ENCODE data around the gene MFSD11.
A peak's percentile ranks its signal among the peaks of the same experiment; 100 is the strongest.
"Not testable (repeated sequence)": the region's sequence is repeated elsewhere in the genome, so short reads cannot be mapped to it uniquely, and the experiment has no call there.

The MFSD11 gene

DNA sequence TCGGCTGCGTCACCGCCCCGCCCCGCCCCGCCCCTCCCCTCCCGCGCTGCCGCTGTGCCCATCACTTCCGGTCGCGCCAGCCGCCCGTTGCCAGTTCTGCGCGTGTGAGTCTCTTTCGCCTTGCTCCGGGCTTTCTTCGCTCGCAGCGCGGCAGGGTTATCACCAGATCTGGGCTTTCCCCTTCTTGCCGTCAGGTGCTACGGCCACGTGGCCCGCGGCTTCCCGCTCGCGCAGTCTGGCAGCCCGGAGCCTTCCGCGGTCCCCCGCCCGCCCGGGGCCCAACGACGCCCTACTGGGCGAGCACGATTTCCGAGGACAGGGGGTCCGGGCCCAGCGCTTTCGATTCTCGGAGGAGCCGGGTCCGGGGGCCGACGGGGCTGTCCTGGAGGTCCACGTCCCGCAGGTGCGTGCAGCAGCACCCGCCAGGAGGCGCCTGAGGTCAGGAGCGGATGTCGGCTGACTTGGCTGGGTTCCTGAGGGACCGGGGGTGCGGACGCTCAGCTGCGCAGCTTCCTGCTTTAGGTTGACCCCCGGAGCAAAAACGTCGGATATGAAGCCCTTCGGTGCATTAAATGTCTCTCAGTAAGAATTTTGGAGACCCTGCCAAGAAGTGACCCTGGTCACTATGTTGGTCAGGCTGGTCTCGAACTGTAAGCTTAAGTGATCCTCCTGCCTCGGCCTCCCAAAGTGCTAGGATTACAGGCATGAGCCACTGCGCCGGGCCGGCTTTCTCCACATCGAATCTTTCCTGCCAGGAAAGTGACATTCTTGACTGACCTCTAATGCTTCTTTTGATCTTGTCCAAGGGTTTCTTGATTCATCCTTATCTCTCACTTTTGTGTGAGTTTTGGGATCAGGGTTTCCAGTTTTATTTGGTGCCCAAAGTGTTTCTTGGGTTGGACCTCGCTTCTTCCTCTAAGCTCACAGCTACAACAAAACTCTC, 10.9 kb upstream of the MFSD11 start, which contains the start of gene METTL23:
Gene METTL23, plus strand, starts transcription at position 64 of the 943 bp plus-strand sequence. CDS start 2,872 bp downstream, outside the sequence.
- DNase-seq: peak; percentile 83

DNA sequence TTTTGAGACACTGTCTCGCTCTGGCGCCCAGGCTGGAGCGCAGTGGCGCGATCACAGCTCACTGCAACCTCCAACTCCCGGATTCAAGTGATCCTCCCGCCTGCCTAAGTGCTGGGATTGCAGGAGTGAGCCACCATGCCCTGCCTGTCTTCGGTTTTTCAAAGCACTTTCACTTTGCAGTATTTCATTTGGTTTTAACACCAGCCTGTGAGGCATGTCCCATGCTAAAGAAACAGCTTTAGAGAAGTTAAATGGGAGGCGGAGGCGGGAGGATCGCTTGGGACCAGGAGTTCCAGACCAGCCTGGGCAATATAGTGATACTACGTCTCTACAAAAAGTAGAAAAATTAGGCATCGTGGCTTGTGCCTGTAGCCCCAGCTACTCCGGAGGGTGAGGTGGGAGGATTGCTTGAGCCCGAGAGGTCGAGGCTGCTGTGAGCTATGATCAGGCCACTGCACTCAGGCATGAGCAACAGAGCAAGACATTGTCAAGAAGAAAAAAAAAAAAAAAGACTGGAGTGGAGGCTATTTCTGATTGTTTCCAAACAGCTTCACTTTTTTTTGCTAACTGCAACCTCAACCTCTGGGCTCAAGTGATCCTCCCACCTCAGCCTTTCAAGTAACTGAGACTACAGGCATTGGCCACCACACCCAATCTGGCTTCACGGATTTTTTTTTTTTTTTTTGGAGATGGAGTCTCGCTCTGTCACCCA, 10.0 kb upstream of the MFSD11 start:
- DNase-seq: no peak

DNA sequence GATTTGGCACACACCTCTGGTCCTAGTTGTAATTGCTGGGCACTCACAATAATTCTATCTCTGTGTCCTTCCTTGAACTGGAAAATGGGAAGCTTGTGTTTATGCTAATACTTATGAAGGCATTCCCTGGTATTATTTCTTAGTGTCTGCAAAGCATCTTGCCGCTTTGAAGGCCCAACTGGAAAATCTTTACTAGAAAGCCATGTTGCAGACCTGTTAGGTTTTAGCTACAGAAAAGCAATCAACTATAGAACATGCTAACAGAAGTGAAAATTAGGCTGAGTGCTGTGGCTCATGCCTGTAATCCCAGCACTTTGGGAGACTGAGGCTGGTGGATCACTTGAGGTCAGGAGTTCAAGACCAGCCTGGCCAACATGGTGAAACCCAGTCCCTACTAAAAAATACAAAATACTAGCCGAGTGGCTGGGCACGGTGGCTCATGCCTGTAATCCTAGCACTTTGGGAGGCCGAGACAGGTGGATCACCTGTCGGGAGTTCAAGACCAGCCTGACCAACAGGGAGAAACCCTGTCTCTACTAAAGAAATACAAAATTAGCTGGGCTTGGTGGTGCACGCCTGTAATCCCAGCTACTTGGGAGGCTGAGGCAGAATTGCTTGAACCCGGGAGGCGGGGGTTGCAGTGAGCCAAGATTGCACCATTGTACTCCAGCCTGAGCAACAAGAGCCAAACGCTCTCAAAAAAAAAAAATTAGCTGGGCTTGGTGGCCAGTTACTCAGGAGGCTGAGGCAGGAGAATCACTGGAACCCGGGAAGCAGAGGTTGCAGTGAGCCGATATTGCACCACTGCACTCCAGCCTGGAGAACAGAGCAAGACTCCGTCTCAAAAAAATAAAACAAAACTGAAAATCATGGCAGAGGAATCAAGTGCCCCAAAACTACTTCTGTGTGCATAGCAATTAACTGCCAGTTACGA, 5.9 kb upstream of the MFSD11 start:
- DNase-seq: not testable (repeated sequence)

DNA sequence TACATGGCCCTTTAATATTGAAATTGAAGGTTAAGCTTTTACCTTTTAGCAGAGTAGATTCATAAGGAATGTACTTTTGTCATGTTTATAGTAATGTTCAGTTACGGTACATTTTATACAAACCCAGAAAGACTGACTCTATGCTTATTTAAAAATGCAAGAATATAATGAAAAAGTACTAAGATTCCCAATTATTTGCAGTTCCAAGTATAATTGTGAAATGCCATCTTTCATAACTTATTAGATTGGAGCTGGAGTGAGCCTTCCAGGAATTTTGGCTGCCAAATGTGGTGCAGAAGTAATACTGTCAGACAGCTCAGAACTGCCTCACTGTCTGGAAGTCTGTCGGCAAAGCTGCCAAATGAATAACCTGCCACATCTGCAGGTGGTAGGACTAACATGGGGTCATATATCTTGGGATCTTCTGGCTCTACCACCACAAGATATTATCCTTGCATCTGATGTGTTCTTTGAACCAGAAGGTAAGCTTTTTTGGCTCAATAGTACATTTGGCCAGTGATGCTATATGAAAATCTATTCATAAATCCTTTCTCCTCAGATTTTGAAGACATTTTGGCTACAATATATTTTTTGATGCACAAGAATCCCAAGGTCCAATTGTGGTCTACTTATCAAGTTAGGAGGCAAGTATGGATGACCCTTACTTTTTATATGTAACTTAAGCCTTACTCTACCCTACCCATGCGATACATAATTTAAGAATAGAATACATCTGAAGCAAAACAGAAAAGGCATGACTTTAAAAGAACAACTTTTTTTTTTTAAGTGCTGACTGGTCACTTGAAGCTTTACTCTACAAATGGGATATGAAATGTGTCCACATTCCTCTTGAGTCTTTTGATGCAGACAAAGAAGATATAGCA, 4.9 kb upstream of the MFSD11 start:
- DNase-seq: no peak

DNA sequence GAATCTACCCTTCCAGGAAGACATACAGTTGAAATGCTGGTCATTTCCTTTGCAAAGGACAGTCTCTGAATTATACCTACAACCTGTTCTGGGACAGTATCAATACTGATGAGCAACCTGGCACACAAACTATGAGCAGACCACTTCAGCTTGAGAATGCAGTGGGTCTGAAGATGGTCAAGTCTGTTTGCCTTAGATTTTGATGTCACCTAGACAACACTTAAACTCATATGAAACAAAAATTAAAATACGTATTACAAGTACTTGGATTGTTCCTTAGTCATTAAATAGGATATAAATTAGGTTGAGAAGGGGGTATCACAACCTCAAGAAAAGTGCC, 4.3 kb upstream of the MFSD11 start:
- no peak for DNase-seq

DNA sequence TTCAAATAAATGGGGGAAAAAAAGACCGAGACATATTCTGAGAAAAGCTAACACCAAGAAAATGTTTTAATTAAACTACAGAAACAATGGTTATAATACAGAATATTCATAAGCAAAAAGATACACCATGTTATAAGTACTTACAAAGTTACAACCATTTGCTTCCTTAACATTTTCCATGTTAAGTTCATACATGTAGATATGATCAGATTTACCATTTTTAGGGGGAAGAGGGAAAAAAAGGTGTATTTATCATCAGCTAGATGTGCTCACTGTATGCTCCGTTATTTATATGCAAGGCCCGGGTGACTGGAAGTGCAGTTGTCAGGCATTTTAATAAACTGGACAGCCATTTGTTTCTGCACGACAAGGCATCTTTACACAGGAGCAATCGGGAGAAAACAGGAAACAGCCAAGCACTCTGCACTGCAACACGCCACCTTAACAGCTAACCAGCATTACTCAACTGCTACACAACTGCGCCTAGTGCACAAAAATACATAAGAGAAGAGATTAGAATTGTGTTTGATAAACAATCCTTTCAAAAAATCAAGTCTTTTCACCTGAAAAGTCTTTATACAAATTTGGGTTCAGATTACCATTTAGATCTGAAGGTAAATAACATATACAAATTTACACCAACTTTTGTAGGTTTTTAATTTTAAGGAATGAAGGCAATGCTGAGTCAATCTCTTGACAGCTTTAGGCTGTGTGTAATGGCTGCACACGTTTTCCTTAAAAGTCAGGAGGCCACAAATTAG, 3.7 kb upstream of the MFSD11 start:
- no peak for DNase-seq

DNA sequence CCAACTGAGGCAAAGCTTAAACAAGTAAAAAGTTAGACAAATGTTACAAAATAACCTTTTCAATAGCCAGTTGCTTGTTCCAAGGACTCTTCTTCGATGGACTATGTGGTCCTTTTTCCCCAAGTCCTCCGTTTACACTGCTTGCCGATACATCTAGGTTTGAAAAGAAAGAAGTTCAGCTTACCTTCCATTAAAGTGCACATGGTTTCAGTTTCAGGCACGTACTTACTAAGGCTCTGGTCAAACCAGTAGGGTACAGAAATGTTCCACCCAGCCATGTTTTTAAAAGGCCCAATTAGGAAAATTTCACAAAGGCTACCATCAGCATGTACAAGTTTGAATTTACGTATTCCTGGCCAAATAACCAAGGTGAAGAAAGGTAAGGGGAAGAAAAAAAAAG, 2.9 kb upstream of the MFSD11 start:
- DNase-seq: no peak

DNA sequence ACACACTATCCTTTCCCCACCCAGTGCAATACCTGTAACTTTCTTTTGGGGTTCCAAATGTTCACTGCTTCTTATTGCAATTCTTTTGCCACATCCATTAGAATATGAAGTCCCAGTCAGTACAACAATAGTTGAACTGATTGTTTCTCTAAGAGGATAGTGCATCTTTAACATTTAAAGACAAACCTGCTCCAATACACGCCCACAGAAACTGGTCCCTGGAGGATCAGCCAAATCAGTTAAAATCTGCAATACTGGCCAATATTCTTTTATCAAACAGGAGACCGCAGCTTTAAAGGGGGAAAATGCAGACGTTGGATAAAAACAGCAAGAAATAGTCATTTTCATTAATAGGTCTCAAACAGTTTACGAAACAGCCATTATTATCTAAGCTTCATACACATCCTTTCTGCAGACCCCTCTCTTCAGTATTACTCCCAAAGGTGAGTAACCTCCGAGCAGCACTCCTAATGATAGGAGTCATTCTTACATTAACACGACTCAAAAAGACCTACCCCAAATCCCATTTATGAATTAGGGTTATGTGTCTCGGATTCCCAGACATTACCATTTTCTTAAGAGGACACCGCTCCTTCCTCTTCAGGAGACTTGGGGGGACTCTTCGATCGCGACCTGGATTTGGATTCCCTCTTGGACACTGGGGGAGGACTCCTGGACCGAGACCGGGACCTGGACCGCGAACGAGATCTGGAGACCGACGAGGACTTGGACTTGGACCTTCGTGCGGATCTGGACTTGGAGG, 2.2 kb upstream of the MFSD11 start:
- no peak for DNase-seq

DNA sequence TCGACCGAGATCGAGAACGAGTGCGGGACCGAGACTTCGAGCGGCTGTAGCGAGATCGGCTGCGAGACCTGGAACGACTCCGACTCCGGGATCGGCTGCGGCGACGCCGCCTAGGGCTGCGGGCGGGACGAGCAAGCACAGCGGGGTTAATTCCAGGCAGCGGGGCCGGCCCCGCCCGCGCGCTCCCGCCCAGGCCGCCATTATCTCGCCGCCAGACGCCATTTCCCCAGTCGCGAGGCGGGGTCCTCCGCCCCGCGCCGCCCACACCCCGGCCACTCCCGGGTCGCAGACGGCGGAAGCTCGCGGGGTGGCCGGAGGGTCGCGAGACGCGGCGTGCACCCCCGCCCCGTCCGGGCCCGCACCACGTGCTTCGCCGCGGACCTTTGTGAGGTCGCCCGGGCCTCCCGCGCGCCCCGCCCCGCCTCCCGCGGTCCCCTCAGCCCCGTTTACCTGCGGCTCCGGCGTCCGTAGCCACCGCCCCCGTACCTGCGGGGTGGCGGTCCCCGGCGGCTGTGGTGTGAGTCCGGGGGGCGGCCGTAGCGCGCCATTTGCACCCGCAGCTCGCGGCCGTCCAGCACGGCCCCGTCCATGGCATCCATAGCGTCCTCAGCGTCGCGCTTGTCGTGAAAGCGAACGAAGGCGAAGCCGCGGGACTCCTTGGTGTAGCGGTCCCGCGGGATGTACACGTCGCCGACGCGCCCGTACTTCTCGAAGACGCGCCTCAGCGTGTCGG, 1.4 kb upstream of the MFSD11 start:
- DNase-seq: peak; percentile 61

DNA sequence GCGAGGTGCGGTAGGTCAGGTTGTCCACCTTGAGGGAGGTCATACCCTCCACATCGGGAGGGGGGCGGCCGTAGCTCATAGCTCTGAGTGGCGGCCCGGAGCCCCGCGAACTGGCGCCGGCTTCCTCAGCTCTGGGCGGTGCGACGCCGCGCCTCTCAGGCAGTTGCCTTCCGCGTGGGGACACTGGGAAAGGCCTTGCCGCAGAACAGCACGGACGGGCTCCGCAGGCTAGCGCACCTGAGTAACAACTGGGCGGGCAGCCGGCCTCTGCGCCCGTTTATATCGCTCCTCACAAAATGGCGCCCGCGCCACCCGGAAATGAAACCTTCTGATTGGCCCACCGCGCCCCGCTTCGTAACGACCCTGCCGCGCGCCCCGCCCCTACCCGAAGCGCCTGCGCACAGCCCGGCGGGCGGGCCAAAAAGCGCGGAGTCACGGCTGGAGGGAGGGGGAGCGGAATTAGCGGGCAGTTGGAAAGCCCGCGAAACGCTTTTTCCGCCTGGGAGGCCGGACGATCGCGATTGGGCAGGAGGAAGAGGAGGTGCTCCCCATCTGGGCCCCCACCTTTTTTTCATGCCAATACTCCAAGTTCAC, 740 bp upstream of the MFSD11 start, which contains the start of gene SRSF2:
Gene SRSF2, minus strand, starts transcription at position 250 of the 594 bp plus-strand sequence. Its CDS starts 171 bp downstream, at position 79.
- peak; percentile 98 for DNase-seq

DNA sequence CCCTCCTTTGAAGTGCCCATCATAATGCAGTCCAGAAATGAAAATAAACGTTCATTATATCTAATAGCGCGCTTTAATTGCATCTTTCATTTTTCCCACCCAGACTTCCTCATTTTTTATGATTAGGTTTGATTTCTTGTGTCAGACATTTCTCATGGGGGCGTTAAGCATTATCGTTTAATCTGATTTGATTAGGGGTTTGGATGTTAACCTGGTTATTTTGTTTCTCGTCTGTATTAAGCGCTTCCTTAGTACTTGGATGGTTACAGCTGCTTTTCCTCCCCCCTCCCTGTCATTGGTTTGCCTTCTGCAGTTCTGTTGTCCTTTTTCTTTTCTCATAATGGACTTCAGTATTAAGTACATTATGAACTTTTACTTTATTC, 540 bp downstream of the MFSD11 start:
- no peak for DNase-seq

DNA sequence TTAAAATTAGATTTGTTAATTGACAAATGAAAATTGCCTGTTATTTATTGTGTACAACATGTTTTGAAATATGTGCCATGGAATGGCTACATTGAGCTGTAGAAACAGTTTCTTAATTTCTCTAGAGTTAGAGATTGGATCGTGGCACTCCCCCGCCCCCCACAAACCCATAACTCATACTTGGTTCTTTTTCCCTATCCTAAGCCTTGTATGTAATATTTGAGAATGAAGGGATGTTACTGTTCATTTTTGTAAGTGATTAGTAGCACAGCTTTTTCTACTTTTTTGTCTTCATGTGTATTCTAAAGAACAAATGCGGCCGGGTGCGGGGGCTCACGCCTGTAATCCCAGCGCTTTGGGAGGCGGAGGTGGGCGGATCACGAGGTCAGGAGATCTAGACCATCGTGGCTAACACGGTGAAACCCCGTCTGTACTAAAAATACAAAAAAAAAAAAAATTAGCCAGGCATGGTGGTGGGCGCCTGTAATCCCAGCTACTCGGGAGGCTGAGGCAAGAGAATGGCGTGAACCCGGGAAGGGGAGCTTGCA, 1.7 kb downstream of the MFSD11 start:
- not testable (repeated sequence) for DNase-seq

DNA sequence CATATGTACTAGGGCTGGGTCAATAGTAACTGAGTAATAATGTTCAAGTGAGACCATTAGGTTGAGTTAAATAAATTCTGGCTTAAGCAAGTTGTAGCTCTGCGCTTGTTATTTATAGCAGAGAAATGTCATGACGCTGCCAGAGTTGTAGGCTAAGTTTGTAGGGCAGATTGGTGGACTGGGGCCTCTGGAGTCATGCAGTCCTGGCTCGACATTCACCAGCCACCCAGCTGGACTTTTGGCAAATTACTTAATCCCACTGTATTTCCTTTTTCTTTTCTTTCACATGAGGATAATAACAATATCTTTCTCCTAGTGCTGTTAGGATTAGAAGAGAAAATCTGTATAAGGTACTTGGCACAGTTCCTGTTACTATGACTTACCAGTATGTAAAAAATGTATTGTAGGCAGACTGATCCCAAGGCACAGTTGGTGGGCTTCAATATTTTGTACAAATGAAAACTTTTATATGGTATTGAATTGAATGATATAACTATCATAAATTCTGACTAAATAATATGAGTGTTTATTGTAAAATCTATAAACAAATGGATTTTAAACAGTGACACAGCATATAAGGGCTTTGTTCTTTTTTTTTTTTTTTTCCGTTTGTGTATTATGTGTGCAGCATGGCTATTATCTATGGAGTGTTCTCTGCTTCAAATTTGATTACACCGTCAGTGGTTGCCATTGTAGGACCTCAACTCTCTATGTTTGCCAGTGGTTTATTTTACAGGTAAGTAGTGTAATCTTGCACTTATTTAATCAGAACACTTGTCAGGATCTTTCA, 2.6 kb downstream of the MFSD11 start:
- DNase-seq: no peak

DNA sequence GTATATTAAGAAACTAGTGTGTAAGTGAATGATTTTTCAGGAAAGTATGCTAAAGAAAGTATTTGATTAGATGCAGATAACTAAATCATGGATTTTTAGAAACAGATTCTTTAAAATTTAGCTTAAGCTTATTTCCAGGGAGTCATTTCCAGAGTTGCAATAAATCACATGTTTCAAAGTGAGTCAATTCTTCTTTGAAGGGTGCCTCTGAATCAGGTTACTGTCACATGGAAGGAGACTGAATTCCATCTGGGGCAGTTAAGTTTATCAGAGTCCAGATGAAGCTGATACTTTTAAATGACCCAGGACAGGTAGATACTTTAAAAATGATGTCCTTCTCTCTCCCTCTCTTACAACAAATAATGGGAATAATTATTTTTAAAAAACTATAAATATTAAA, 5.0 kb downstream of the MFSD11 start:
- no peak for DNase-seq

DNA sequence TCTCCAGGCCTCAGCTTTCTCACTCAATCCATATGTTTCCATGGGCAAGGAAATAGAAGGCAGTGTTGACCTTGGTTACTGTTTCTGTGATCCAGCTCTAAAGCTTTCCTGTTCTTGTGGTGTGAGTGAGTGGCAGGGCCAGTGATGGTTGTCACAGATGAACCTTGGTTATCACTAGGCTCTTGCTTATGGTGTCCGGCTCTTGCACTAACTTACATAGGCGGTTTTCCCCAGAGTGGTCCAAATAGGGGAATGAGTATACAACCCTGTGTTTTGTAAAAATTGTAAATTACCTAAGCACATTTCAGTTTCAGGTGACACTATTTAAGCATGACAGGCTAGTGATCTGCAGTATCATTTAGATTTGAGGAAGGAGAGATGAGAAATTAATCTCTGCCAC, 6.8 kb downstream of the MFSD11 start:
- DNase-seq: no peak

DNA sequence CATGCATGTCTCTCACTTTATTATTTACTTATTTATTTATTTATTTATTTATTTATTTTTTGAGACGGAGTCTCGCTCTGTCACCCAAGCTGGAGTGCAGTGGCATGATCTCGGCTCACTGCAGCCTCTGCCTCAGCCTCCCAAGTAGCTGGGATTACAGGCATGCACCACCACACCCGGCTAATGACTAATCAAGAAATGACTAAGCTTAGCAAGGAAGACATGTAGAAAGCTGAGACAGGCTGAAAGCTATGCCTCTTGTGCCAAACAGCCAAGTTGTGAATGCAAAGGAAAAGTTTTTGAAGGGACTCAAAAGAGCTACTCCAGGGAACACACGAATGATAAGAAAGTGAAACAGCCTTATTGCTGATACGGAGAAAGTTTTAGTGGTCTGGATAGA, 7.9 kb downstream of the MFSD11 start:
- not testable (repeated sequence) for DNase-seq

DNA sequence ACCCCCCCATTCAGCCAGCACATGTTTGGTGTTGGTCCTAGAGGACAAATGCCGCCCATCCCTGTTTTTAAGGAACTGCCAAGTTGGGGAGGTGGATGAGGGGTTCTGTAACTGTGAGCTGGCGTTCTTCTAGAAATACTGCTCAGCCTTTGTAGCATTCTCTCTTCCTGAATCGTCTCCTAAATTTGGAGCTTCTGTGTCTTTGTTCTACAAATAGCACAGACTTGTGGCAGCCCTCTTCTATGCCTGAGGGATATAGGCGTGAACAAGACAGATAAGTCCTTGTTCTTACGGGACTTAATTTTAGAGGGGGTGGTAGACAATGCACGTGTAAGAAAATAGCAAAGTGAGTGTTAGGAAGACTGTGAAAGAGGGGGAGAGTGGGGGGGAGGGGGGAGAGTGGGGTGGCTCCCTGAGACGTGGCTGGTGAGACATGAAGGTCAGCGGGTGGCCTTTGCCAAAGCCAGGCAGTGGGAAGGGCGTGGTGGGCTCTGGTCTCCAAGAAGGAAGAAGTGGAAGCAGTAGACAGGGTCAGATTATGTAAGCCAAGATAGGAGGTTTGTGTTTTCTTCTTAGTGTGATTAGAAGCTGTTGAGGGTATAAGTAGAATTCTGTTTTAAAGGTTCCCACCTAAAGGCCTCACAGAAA, 9.9 kb downstream of the MFSD11 start:
- no peak for DNase-seq

Data from NK-92 treated with Interleukin-12 subunit alpha and Interleukin-12 subunit beta, amount 100 ng/mL, for 24 hours (cell line).